Measurements from ENCODE around the gene IL36G. TPM values are rescaled to one million over a fixed set of nuclear protein-coding genes. Genes with fewer than 3 reads are reported as not detected.

The IL36G gene
- total and polyA plus RNA-seq, 10 donors = 0.09 TPM; not detected in 9

GRCh38 chr2:113024764-113025163 lies 47.0 kb downstream of the IL36G start:
- Histone ChIP-seq H3K27me3 (replicated peaks in 1 of 7) (peaks cover 0 to 66% (median 7%) of the 10 kb centered on the region in 7 donors), H3K4me1 (no peaks in the 10 kb centered on the region), H3K36me3 (no peaks in the 10 kb centered on the region), H3K4me3 (no peak overlapping the region), H3K27ac (no peak overlapping the region), H3K9me3 (no peaks in the 10 kb centered on the region)
- intact Hi-C loops (cut with DNase I; ENCODE audit: low total_unique reads) = no loop called here
- no peak for DNase-seq
- 81 to 97% (median 89%) methylated on average over 2 of the region's 2 CpGs for WGBS, 5 donors
- TF ChIP-seq POLR2AphosphoS5 (IDR thresholded peaks at IDR 0.05) (no peak), POLR2A (IDR thresholded peaks at IDR 0.05) (no peak), CTCF (IDR thresholded peaks at IDR 0.05 in 8 of 11, conservative IDR thresholded peaks at IDR 0.05 in 3 of 11) (no peak)

DNA sequence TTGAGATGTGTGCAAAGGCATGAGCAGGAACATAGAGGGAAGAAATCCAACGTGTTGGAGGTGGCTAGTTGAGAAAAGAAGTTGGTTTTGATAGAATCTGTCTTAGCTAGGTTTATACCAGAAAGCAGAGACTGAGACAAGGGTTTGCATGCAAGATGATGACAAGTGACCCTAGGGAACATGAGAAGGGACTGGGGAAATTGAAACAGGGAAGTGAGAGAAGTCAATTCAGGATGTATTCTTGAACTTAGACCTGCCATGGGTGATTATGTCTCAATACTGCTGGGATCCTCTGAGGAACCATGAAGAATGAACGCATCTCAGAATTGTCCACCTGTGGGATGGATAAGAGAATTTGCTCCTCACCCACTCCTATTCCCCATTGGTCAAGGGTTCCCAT lies 47.9 kb downstream of the IL36G start:
- TF ChIP-seq POLR2AphosphoS5 (IDR thresholded peaks at IDR 0.05) = no peak
- no peak for TF ChIP-seq CTCF (IDR thresholded peaks at IDR 0.05 in 8 of 11, conservative IDR thresholded peaks at IDR 0.05 in 3 of 11)
- no peak for TF ChIP-seq POLR2A (IDR thresholded peaks at IDR 0.05)
- Histone ChIP-seq H3K9me3 (no peaks in the 10 kb centered on the region), H3K27me3 (replicated peaks in 1 of 7) (peaks cover 0 to 75% (median 7%) of the 10 kb centered on the region in 7 donors), H3K4me1 (no peaks in the 10 kb centered on the region), H3K27ac (no peak overlapping the region), H3K4me3 (no peak overlapping the region), H3K36me3 (no peaks in the 10 kb centered on the region)
- WGBS, 5 donors = 47 to 68% (median 52%) methylated on average over 2 of the region's 2 CpGs
- intact Hi-C loops (cut with DNase I; ENCODE audit: low total_unique reads) = no loop called here
- no peak for DNase-seq

DNA sequence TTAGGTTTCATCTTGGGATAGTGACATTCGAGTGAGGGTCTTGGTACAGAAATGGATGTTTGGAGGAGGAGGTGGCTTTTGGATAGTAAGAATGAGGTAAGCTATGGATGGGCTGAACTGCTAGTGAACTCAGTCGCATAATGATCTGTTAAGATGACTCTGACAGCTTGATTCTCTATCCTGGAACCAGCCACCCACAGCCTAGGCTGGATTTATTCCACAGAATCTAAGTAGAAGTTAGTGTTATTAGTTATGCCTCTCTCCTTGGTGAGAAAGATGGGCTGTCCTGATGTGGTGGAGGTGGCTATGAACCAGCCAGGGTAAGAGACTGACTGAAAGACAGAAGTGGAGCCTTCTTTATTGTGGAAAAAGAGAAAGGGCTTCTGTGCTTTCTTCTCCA lies 49.9 kb downstream of the IL36G start:
- H3K4me3 ChIP-seq = no peak overlapping the region
- intact Hi-C loops (cut with DNase I; ENCODE audit: low total_unique reads) = no loop called here
- H3K27me3 ChIP-seq (replicated peaks in 1 of 7) = peaks cover 0 to 65% (median 7%) of the 10 kb centered on the region in 7 donors
- H3K9me3 ChIP-seq = no peaks in the 10 kb centered on the region
- no peaks in the 10 kb centered on the region for H3K4me1 ChIP-seq
- DNase-seq = no peak
- 74 to 86% (median 84%) methylated on average over 2 of the region's 2 CpGs for WGBS, 5 donors
- H3K27ac ChIP-seq = no peak overlapping the region
- H3K36me3 ChIP-seq = no peaks in the 10 kb centered on the region
- TF ChIP-seq POLR2AphosphoS5 (IDR thresholded peaks at IDR 0.05) (no peak), CTCF (IDR thresholded peaks at IDR 0.05 in 8 of 11, conservative IDR thresholded peaks at IDR 0.05 in 3 of 11) (no peak), POLR2A (IDR thresholded peaks at IDR 0.05) (no peak)

- Histone ChIP-seq H3K4me3 (no peak overlapping the region), H3K27ac (no peak overlapping the region), H3K4me1 (no peaks in the 10 kb centered on the region), H3K36me3 (no peaks in the 10 kb centered on the region), H3K27me3 (replicated peaks in 1 of 7) (peaks cover 0 to 65% (median 6%) of the 10 kb centered on the region in 7 donors), H3K9me3 (no peaks in the 10 kb centered on the region)
- intact Hi-C loops (cut with DNase I; ENCODE audit: low total_unique reads) = no loop called here
- no peak for DNase-seq
- WGBS, 5 donors = 5 to 30% (median 13%) methylated on average over 1 of the region's 1 CpG
- TF ChIP-seq POLR2A (IDR thresholded peaks at IDR 0.05) (no peak), POLR2AphosphoS5 (IDR thresholded peaks at IDR 0.05) (no peak), CTCF (IDR thresholded peaks at IDR 0.05 in 8 of 11, conservative IDR thresholded peaks at IDR 0.05 in 3 of 11) (no peak)
Measured at GRCh38 chr2:113028112-113028511, 50.3 kb downstream of the IL36G start.

Data from spleen (tissue), 11 donors.